Fibroblast of mammary gland (primary cell): Measurements from ENCODE around the gene SPNS3.

Source experiments
- DNase-seq: peaks from one replicate; pipeline ENCODE4 v3.0.0-alpha.2; 2010; ENCODE audit warnings: low read depth
- H3K4me3 ChIP-seq: 2 replicates; pipeline ENCODE4 v1.5.1; 2011; ENCODE audit warnings: low read depth, mild to moderate bottlenecking, low read length, moderate library complexity; ENCODE audit not compliant: control insufficient read depth
- CTCF ChIP-seq: conservative IDR thresholded peaks from 2 replicates; pipeline ENCODE4 v1.5.1; 2011; ENCODE audit warnings: low read depth, low read length, inconsistent platforms; ENCODE audit not compliant: control insufficient read depth, insufficient read depth

SPNS3 gene

GRCh38 chr17:4503283-4504025, 69.7 kb downstream of the SPNS3 start:
- DNase-seq: no peak
- TF ChIP-seq CTCF: no peak
- H3K4me3 ChIP-seq: no peak overlapping the region

- H3K4me3 ChIP-seq: no peak overlapping the region
- no peak for DNase-seq
- no peak for TF ChIP-seq CTCF
Measured at GRCh38 chr17:4504188-4504587, 70.4 kb downstream of the SPNS3 start.

- no peak overlapping the region for H3K4me3 ChIP-seq
- DNase-seq: no peak
- TF ChIP-seq CTCF: no peak
Measured at GRCh38 chr17:4505187-4505586, 71.4 kb downstream of the SPNS3 start.

- H3K4me3 ChIP-seq: no peak overlapping the region
- no peak for DNase-seq
- no peak for TF ChIP-seq CTCF
Measured at GRCh38 chr17:4506175-4506813, 72.6 kb downstream of the SPNS3 start.

- no peak overlapping the region for H3K4me3 ChIP-seq
- no peak for DNase-seq
- TF ChIP-seq CTCF: no peak
Measured at GRCh38 chr17:4506892-4507291, 73.2 kb downstream of the SPNS3 start.

- DNase-seq: no peak
- no peak for TF ChIP-seq CTCF
- no peak overlapping the region for H3K4me3 ChIP-seq
Measured at GRCh38 chr17:4507361-4508111, 73.8 kb downstream of the SPNS3 start.
